Activated T-helper 1 cell treated with anti-CD3 and anti-CD28 coated beads, Interleukin-12 subunit alpha, Interleukin-12 subunit beta, Interleukin-2, Interleukin-4 antibody, amounts not matched to agents 30 ng/mL and 10 ng/mL and 1 ng/mL, durations not matched to agents 14 hours and 24 hours and 36 hours (primary cell): ENCODE measurements around the gene MLN. TPM values are rescaled to one million over a fixed set of nuclear protein-coding genes. Genes with fewer than 3 reads are reported as not detected.

ENCODE experiments used
- DNase-seq: peaks from one replicate; pipeline ENCODE4 v3.0.0; 2021; ENCODE audit warnings: low spot score
- H3K27ac Mint-ChIP-seq: one replicate; pipeline ENCODE4 v1.8.0; 2021; ENCODE audit warnings: mild to moderate bottlenecking, mixed read lengths
- H3K27me3 Mint-ChIP-seq: one replicate; pipeline ENCODE4 v1.8.0; 2022; ENCODE audit warnings: mild to moderate bottlenecking, moderate library complexity, mixed read lengths; ENCODE audit not compliant: insufficient read depth
- H3K36me3 Mint-ChIP-seq: one replicate; pipeline ENCODE4 v1.8.0; 2021; ENCODE audit warnings: low read depth, mixed read lengths
- H3K4me1 Mint-ChIP-seq: one replicate; pipeline ENCODE4 v1.8.0; 2021; ENCODE audit warnings: low read depth, mixed read lengths
- H3K4me3 Mint-ChIP-seq: one replicate; pipeline ENCODE4 v1.8.0; 2021; ENCODE audit warnings: mild to moderate bottlenecking, moderate library complexity, mixed read lengths
- H3K9me3 Mint-ChIP-seq: one replicate; pipeline ENCODE4 v1.8.0; 2021; ENCODE audit warnings: mixed read lengths
- intact Hi-C: fragments of 100-400 bp; cut with micrococcal nuclease; formaldehyde crosslinking; loops from one replicate; pipeline ENCODE4 v1.15.1; 2024
- total RNA-seq: library from RNA; stranded (reverse); gene quantifications from 2 replicates; pipeline ENCODE4 v1.2.3, GENCODE V29; 2022

MLN gene
- total RNA-seq, 1 donor from 2014 or later = not detected

- no peak overlapping the region for H3K27ac Mint-ChIP-seq
- H3K4me3 Mint-ChIP-seq = no peak overlapping the region
- intact Hi-C loops = no loop called here
- H3K27me3 Mint-ChIP-seq = peaks cover 1% of the 10 kb centered on the region
- H3K4me1 Mint-ChIP-seq = no peaks in the 10 kb centered on the region
- H3K9me3 Mint-ChIP-seq = no peaks in the 10 kb centered on the region
- H3K36me3 Mint-ChIP-seq = no peaks in the 10 kb centered on the region
- no peak for DNase-seq
Measured at GRCh38 chr6:33755070-33755869, 48.5 kb downstream of the MLN start.

DNA sequence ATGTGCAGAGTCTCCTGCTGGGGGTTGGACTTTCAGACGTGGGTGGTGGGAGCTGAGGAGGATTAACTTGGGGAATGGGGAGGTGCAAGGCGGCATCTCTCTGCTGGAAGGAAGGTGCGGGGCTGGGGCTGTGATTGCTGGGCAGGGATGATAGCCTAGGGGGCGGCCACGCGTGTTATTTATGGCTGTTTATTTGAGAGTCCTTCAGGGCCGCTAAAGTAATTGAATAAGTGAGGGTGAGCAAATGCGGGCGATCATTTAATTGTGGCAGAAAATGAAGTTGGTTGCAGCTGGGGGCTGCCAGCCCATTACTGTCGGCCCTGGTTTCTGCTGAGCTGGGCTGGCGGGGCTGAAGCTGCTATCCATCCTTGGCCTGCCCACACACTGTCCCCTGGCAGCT, 49.6 kb downstream of the MLN start:
- Mint-ChIP-seq H3K36me3 (no peaks in the 10 kb centered on the region), H3K4me1 (no peaks in the 10 kb centered on the region), H3K27ac (no peak overlapping the region), H3K4me3 (no peak overlapping the region), H3K27me3 (peaks cover 1% of the 10 kb centered on the region), H3K9me3 (no peaks in the 10 kb centered on the region)
- DNase-seq = no peak
- intact Hi-C loops = no loop called here

DNA sequence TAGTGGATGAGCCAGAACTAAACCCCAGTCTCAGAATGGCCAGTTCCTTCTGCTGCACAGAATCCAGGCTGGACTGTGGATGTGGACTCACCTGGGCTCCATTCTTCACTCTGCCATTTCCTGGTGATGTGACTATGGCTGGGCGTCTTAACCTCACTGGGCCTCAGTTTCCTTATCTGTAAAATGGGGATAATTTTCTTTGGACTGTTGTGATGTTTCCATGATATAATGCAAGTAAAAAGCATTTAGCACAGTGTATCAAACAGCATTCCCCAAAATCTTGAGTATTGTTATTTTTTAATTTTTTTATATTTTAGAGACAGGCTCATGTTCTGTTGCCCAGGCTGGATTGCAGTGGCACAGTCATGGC, 51.2 kb downstream of the MLN start:
- Mint-ChIP-seq H3K9me3 (no peaks in the 10 kb centered on the region), H3K27ac (no peak overlapping the region), H3K4me3 (no peak overlapping the region), H3K36me3 (no peaks in the 10 kb centered on the region), H3K27me3 (peaks cover 7% of the 10 kb centered on the region), H3K4me1 (no peaks in the 10 kb centered on the region)
- intact Hi-C loops = no loop called here
- no peak for DNase-seq

DNA sequence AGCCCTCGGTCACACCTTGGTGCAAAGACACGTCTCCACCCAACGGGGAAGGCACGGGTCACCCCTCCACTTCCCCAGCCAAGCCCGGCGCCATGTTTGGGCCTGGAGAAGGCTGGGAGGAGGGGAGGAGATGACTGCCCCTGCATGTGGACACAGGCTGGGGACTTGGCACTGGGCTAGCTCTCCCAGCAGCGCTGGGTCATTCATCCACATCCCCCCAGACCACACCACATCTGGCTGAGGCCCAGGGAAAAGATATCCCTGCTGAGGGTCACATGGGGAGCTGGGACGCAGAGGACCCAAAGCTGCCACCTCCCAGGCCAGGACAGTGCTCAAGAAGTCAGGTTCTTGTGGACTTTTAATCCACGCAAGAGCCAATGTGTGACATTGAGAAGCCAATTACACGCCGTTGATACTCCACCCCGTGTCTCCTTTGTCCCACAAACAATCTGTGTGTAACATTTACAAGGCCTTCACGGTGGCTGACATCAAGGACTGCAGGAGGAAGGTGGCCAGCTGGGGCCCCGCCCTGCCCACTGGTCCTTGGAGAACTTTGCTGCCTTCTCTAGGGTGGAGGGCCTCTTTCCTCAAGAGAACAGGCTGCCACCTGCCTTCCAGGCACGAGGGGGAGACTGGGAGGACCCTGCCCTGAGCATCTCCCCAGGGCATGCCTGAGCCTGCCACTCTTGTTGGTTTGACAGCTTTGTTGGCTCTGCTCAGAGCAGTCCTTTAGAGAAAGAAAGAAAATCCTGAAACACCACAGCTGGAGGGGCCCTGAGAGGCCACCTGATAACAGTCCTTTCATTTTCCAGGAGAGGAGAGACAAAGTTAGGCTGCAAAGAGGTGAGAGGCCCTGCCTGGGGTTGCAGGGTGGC, 51.8 kb downstream of the MLN start:
- H3K4me1 Mint-ChIP-seq = no peaks in the 10 kb centered on the region
- intact Hi-C loops = no loop called here
- no peak overlapping the region for H3K4me3 Mint-ChIP-seq
- no peaks in the 10 kb centered on the region for H3K36me3 Mint-ChIP-seq
- H3K27me3 Mint-ChIP-seq = peaks cover 11% of the 10 kb centered on the region
- H3K9me3 Mint-ChIP-seq = no peaks in the 10 kb centered on the region
- DNase-seq = no peak
- no peak overlapping the region for H3K27ac Mint-ChIP-seq

DNA sequence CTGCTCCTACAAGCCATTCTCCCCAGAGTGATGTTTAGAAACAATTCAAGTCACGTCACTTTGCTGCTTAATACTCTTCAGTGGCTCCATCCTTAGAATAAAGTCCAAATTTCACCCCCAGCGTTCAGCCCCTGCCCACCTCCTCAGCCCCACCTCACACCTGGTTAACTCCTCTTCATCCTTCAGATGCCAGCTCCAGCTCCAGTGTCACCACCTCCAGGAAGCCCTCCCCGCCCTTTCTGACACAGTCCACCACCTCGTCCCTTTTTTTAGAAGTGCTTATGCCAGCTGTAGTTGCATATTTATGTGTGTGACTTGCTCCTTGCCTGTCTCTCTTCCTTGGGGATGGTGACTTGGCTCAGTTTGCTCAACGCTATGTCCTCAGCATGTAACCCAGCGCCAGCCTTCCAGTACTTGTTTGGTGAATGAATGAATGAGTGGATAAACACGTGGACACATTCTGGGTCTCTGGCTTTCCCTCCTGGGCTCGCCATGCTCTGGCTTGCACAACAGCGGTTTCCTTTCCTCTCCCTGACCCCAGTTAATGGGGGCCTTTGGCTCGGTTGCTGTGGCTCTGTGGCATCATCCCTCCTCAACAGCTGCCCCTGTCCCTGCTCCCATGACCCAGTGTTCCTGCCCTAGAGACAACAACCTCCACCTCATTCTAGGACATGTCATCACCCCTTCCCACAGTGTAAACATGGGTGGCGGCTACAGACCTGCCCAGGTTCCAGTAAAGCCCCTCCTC, 53.4 kb downstream of the MLN start:
- Mint-ChIP-seq H3K4me3 (no peak overlapping the region), H3K27me3 (peaks cover 9% of the 10 kb centered on the region), H3K4me1 (no peaks in the 10 kb centered on the region)

DNA sequence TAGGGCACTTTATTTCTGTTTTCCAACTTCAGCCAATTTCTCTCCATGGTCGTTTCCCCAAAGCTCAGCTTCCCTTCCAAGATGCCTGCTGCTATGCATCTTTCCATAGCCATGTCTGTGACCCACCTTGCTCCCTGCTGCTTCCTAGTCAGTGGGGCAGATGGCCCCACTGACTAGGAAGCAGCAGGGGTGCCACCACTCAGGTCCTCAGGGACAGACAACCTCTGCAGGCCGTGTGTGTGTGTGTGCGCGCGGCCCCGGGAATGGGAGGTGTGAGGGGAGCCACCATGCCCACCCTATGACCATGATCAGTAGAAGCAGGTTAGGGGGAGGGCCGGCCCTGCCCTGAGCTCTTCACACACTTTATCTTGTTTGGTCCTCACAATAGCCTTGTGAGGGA, 54.4 kb downstream of the MLN start:
- no peak for DNase-seq
- H3K4me1 Mint-ChIP-seq = no peaks in the 10 kb centered on the region
- H3K4me3 Mint-ChIP-seq = no peak overlapping the region
- no peak overlapping the region for H3K27ac Mint-ChIP-seq
- H3K9me3 Mint-ChIP-seq = no peaks in the 10 kb centered on the region
- H3K27me3 Mint-ChIP-seq = peaks cover 10% of the 10 kb centered on the region
- no peaks in the 10 kb centered on the region for H3K36me3 Mint-ChIP-seq
- intact Hi-C loops = no loop called here

More for the DNA sequence above, 53.4 kb downstream of the MLN start:
- intact Hi-C loops = no loop called here
- Mint-ChIP-seq H3K36me3 (no peaks in the 10 kb centered on the region), H3K27ac (no peak overlapping the region), H3K9me3 (no peaks in the 10 kb centered on the region)
- no peak for DNase-seq

GRCh38 chr6:33748841-33749240, 55.0 kb downstream of the MLN start:
- Mint-ChIP-seq H3K9me3 (no peaks in the 10 kb centered on the region), H3K4me1 (no peaks in the 10 kb centered on the region), H3K36me3 (no peaks in the 10 kb centered on the region), H3K4me3 (no peak overlapping the region), H3K27me3 (peaks cover 13% of the 10 kb centered on the region), H3K27ac (no peak overlapping the region)
- DNase-seq = no peak
- intact Hi-C loops = no loop called here

DNA sequence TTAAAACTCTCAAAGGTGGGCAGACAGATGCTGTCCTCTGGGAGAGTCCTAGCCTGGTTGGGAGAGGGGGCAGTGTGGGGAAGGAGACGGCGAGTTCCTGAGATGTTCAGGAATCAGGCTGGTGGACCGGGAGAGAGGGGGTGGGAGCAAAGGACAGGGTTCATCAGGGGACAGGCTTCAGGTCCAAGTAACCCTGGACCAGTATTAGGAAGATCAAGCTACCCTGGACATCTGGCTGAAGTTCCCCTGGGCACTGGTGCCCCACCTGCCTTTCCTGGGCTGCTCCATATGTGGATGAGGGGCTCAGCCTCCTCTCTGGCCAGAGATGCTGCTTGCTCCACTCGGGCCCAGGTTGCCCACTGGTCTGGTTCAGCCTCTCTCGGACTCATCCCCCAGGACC, 56.0 kb downstream of the MLN start:
- Mint-ChIP-seq H3K27me3 (peaks cover 20% of the 10 kb centered on the region), H3K4me3 (no peak overlapping the region), H3K4me1 (no peaks in the 10 kb centered on the region), H3K9me3 (no peaks in the 10 kb centered on the region), H3K36me3 (no peaks in the 10 kb centered on the region), H3K27ac (no peak overlapping the region)
- intact Hi-C loops = no loop called here
- no peak for DNase-seq

- no peak within 1 kb of the TSS for H3K27ac Mint-ChIP-seq
- no peaks in the 10 kb centered on the region for H3K36me3 Mint-ChIP-seq
- H3K27me3 Mint-ChIP-seq = peaks cover 22% of the 10 kb centered on the region
- DNase-seq = no peak
- no peaks in the 10 kb centered on the region for H3K9me3 Mint-ChIP-seq
- no peak within 1 kb of the TSS for H3K4me3 Mint-ChIP-seq
- no peaks in the 10 kb centered on the region for H3K4me1 Mint-ChIP-seq
- intact Hi-C loops = no loop called here
Measured at GRCh38 chr6:33746651-33747100, 57.1 kb downstream of the MLN start, which contains the start of gene IP6K3. Gene IP6K3, minus strand, starts transcription at chr6:33746905. Its CDS starts 11,429 bp downstream, at chr6:33735476.

GRCh38 chr6:33746036-33746600, 57.7 kb downstream of the MLN start:
- intact Hi-C loops = no loop called here
- no peaks in the 10 kb centered on the region for H3K9me3 Mint-ChIP-seq
- no peak overlapping the region for H3K27ac Mint-ChIP-seq
- H3K36me3 Mint-ChIP-seq = no peaks in the 10 kb centered on the region
- DNase-seq = no peak
- H3K27me3 Mint-ChIP-seq = peaks cover 22% of the 10 kb centered on the region
- H3K4me3 Mint-ChIP-seq = no peak overlapping the region
- no peaks in the 10 kb centered on the region for H3K4me1 Mint-ChIP-seq

DNA sequence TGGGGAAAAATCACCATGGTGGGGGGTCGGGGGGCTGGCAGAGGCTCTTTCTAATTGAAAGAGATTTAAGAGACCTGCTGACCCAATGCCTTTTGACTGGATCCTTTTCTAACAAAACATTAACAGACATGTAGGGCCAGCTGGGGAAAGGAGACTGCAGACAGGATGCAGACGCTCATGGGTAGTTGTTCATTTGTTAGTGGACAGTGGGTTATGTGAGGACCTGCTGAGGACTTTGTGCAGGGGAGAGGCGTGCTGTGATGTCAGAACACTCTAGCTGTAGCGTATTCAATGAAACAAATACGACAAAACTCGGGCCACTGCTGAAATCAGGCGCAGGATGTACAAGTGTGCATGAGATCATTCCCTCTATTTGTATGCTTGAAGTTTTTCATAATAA, 58.3 kb downstream of the MLN start:
- Mint-ChIP-seq H3K4me3 (no peak overlapping the region), H3K27ac (no peak overlapping the region), H3K36me3 (no peaks in the 10 kb centered on the region), H3K27me3 (peaks cover 22% of the 10 kb centered on the region), H3K9me3 (no peaks in the 10 kb centered on the region), H3K4me1 (no peaks in the 10 kb centered on the region)
- intact Hi-C loops = loop anchor here (2.0 kb wide), 1 partner anchor 23 kb away; no protein-coding TSS in a partner anchor
- DNase-seq = no peak

GRCh38 chr6:33744895-33745546, 58.8 kb downstream of the MLN start:
- Mint-ChIP-seq H3K36me3 (no peaks in the 10 kb centered on the region), H3K4me3 (no peak overlapping the region), H3K27me3 (peaks cover 22% of the 10 kb centered on the region), H3K27ac (no peak overlapping the region), H3K4me1 (no peaks in the 10 kb centered on the region), H3K9me3 (no peaks in the 10 kb centered on the region)
- intact Hi-C loops = loop anchor here (1.0 to 5.0 kb wide), 5 partner anchors 24 to 409 kb away; partner anchors contain the start of gene UQCC2
- DNase-seq = no peak
